ENCODE data around the gene ZNF514. TPM values are rescaled to one million over a fixed set of nuclear protein-coding genes. Genes with fewer than 3 reads are reported as not detected.
"Not testable (repeated sequence)": the region's sequence is repeated elsewhere in the genome, so short reads cannot be mapped to it uniquely, and the experiment has no call there.

The ZNF514 gene
- total RNA-seq, 2 donors from 2014 or later = 12.8 to 15.6 TPM

DNA sequence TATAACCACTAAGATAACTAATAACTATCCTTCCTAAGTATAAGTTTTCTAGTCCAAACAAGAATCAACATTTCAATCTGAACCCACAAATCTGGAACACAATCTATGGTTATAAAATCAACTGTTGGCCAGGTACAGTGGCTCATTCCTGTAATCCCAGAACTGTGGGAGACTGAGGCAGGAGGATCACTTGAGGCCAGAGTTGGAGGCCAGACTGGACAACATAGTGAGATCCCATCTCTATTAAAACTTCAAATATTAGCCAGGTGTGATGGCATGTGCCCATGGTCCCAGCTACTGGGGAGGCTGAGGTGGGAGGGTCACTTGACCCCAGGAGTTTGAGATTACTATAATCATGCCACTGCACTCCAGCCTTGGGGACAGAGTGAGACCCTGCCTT, 49.3 kb downstream of the ZNF514 start:
- Histone ChIP-seq H3K27ac (no peak overlapping the region), H3K9ac (ENCODE audit: low read depth in 2 of 2, low read length in 2 of 2) (no peak overlapping the region), H3K4me1 (no peaks in the 10 kb centered on the region), H3K36me3 (peaks cover 14% of the 10 kb centered on the region), H3K4me3 (no peak overlapping the region), H3K27me3 (no peaks in the 10 kb centered on the region), H3K9me3 (no peaks in the 10 kb centered on the region)
- TF ChIP-seq, protein P1, sequence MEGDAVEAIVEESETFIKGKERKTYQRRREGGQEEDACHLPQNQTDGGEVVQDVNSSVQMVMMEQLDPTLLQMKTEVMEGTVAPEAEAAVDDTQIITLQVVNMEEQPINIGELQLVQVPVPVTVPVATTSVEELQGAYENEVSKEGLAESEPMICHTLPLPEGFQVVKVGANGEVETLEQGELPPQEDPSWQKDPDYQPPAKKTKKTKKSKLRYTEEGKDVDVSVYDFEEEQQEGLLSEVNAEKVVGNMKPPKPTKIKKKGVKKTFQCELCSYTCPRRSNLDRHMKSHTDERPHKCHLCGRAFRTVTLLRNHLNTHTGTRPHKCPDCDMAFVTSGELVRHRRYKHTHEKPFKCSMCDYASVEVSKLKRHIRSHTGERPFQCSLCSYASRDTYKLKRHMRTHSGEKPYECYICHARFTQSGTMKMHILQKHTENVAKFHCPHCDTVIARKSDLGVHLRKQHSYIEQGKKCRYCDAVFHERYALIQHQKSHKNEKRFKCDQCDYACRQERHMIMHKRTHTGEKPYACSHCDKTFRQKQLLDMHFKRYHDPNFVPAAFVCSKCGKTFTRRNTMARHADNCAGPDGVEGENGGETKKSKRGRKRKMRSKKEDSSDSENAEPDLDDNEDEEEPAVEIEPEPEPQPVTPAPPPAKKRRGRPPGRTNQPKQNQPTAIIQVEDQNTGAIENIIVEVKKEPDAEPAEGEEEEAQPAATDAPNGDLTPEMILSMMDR (IDR thresholded peaks at IDR 0.05) = no peak
- intact Hi-C loops (cut with DNase I) = no loop called here
- no peak for DNase-seq

DNA sequence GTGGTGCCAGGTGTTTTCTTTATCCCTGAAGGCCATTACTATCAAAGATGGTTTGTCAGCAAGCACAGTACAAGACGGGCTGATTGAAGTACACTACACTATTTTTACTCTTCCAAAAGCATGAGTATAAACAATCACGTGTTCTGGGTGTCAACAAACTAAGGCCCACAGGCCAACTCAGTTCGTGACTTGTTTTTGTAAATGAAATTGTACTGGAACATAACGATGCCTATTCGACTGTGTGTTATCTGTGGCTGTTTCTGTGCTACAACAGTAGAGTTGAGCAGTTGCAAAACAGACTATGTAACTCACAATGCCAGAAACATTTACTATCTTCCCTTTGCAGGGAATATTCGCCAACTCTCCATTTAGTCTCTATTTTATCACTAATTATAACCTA, 50.4 kb downstream of the ZNF514 start:
- H3K4me3 ChIP-seq = no peak overlapping the region
- TF ChIP-seq, protein P1 (IDR thresholded peaks at IDR 0.05) = no peak
- no peaks in the 10 kb centered on the region for H3K9me3 ChIP-seq
- intact Hi-C loops (cut with DNase I) = no loop called here
- DNase-seq = no peak
- H3K4me1 ChIP-seq = no peaks in the 10 kb centered on the region
- no peak overlapping the region for H3K9ac ChIP-seq (ENCODE audit: low read depth in 2 of 2, low read length in 2 of 2)
- H3K27ac ChIP-seq = no peak overlapping the region
- no peaks in the 10 kb centered on the region for H3K27me3 ChIP-seq
- peaks cover 20% of the 10 kb centered on the region for H3K36me3 ChIP-seq

DNA sequence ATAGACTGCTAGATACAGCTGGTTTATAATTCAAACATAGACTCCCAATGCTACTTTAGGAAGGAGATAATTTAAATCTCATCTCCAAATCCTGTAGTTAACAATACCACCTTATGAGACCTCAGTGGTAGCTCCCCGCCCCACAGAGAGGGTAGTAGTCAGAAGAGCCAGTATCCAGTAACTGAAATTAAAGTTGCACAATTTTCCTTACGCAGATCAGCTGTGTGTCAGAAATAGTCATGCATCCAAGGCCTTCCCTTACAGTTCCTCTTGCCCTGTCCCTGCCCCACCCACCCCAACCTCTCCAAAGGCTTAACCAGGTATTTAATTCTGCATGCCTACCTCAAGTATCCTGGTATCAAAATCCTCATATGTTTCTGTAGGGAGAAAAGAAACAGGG, 53.6 kb downstream of the ZNF514 start:
- Histone ChIP-seq H3K4me1 (no peaks in the 10 kb centered on the region), H3K36me3 (peaks cover 19% of the 10 kb centered on the region), H3K27me3 (no peaks in the 10 kb centered on the region), H3K9ac (ENCODE audit: low read depth in 2 of 2, low read length in 2 of 2) (no peak overlapping the region), H3K9me3 (no peaks in the 10 kb centered on the region), H3K4me3 (no peak overlapping the region), H3K27ac (no peak overlapping the region)
- DNase-seq = no peak
- TF ChIP-seq, protein P1 (IDR thresholded peaks at IDR 0.05) = no peak
- intact Hi-C loops (cut with DNase I) = no loop called here

DNA sequence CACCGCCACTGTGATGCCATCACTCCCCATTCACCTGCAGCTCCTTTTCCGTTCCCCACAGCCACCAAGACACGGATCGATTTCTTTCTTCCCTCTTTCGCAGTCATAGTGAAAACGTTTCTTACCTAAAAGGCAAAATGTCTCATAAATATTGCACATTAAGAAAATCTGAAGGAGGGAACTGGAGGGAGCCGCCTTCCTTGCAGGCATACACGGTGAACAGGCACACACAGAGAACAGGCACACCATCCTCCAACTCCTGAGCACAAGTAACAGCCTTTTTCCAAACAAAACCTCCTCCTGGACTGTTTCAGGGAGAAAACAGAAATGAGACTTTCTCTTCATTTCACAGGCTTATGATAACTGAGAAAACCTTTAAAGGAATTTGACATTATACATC, 55.0 kb downstream of the ZNF514 start:
- H3K27ac ChIP-seq = no peak overlapping the region
- H3K4me3 ChIP-seq = no peak overlapping the region
- H3K9ac ChIP-seq (ENCODE audit: low read depth in 2 of 2, low read length in 2 of 2) = no peak overlapping the region
- H3K4me1 ChIP-seq = no peaks in the 10 kb centered on the region
- H3K27me3 ChIP-seq = no peaks in the 10 kb centered on the region
- intact Hi-C loops (cut with DNase I) = no loop called here
- no peak for DNase-seq
- peaks cover 24% of the 10 kb centered on the region for H3K36me3 ChIP-seq
- H3K9me3 ChIP-seq = no peaks in the 10 kb centered on the region
- TF ChIP-seq, protein P1 (IDR thresholded peaks at IDR 0.05) = no peak

DNA sequence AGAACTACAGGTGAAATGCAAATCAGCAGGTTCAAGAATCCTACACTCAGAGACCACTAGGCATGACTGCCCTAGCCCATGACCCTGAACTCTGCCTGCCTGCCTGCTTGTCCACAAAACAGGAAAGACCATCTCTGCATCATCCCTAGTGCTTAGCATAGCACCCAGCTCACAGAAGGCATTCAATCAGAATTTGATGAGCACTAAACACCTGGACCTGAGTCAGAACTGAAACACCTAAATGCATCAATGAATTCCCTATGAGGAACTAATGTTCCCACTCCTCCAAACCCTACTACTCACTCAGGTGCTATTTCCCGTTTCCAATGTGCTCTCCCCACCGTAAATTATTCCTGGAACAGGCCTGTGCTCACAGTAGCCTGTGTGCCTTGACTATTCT, 59.7 kb downstream of the ZNF514 start:
- H3K36me3 ChIP-seq = peaks cover 21% of the 10 kb centered on the region
- intact Hi-C loops (cut with DNase I) = no loop called here
- TF ChIP-seq, protein P1 (IDR thresholded peaks at IDR 0.05) = no peak

DNA sequence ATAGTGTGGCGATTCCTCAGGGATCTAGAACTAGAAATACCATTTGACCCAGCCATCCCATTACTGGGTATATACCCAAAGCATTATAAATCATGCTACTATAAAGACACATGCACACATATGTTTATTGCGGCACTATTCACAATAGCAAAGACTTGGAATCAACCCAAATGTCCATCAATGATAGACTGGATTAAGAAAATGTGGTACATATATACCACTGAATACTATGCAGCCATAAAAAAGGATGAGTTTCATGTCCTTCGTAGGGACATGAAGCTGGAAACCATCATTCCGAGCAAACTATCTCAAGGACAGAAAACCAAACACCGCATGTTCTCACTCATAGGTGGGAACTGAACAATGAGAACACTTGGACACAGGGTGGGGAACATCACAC, 61.4 kb downstream of the ZNF514 start:
- H3K4me1 ChIP-seq; H3K4me3 ChIP-seq; intact Hi-C loops (cut with DNase I); H3K9me3 ChIP-seq; H3K27ac ChIP-seq; H3K27me3 ChIP-seq; H3K9ac ChIP-seq (ENCODE audit: low read depth in 2 of 2, low read length in 2 of 2); DNase-seq: not testable (repeated sequence)
- H3K36me3 ChIP-seq = peaks cover 15% of the 10 kb centered on the region

More for the DNA sequence above, 59.7 kb downstream of the ZNF514 start:
- Histone ChIP-seq H3K27me3 (no peaks in the 10 kb centered on the region), H3K9me3 (no peaks in the 10 kb centered on the region), H3K9ac (ENCODE audit: low read depth in 2 of 2, low read length in 2 of 2) (no peak overlapping the region), H3K4me3 (no peak overlapping the region), H3K4me1 (no peaks in the 10 kb centered on the region), H3K27ac (no peak overlapping the region)
- DNase-seq = no peak

Other genes starting within 250 kb of the ZNF514 start
- gene MAL, start 134.1 kb downstream of the ZNF514 start, total RNA-seq = 1 to 10 TPM in 1 of 2 donors, under 1 TPM in 1; 0.54 to 3.5 TPM
- 10 to 100 TPM; 68.8 to 87.3 TPM for gene MRPS5, start 38.0 kb downstream of the ZNF514 start, total RNA-seq
- gene ZNF2, start 6.0 kb upstream of the ZNF514 start, total RNA-seq = 1 to 10 TPM; 3.3 to 3.5 TPM
- gene ZNF892, start 47.7 kb upstream of the ZNF514 start, total RNA-seq = 1 to 10 TPM; 2.2 to 2.6 TPM
- 10 to 100 TPM; 27.4 to 63.4 TPM for gene PROM2, start 114.6 kb upstream of the ZNF514 start, total RNA-seq
- gene KCNIP3, start 137.5 kb upstream of the ZNF514 start, total RNA-seq = 1 to 10 TPM; 1.5 to 2.3 TPM
- 10 to 100 TPM; 21.0 to 28.9 TPM for gene FAHD2A, start 242.9 kb upstream of the ZNF514 start, total RNA-seq